Activated gamma-delta T cell (primary cell): ENCODE results near the gene LRG1.
"Not testable (repeated sequence)": the region's sequence is repeated elsewhere in the genome, so short reads cannot be mapped to it uniquely, and the experiment has no call there.

ENCODE experiments used
- DNase-seq: peaks from one replicate; lab custom pipeline; 2025; lab: John Stamatoyannopoulos, UW

Gene LRG1

GRCh38 chr19:4529924-4530522, 9.8 kb downstream of the LRG1 start:
- DNase-seq, result no peak

- no peak for DNase-seq
Measured at GRCh38 chr19:4528843-4529242, 11.0 kb downstream of the LRG1 start.

- not testable (repeated sequence) for DNase-seq
Measured at GRCh38 chr19:4527377-4527776, 12.5 kb downstream of the LRG1 start.

GRCh38 chr19:4525563-4526002, 14.3 kb downstream of the LRG1 start:
- DNase-seq, result no peak

- no peak for DNase-seq
Measured at GRCh38 chr19:4524808-4525562, 14.9 kb downstream of the LRG1 start.

- no peak for DNase-seq
Measured at GRCh38 chr19:4523306-4524110, 16.3 kb downstream of the LRG1 start.

GRCh38 chr19:4522291-4523002, 17.4 kb downstream of the LRG1 start:
- DNase-seq, result no peak

- DNase-seq, result no peak
Measured at GRCh38 chr19:4521888-4522242, 18.0 kb downstream of the LRG1 start.

GRCh38 chr19:4521170-4521887, 18.5 kb downstream of the LRG1 start:
- DNase-seq, result no peak

GRCh38 chr19:4519521-4520277, 20.1 kb downstream of the LRG1 start:
- DNase-seq, result no peak

GRCh38 chr19:4519172-4519496, 20.7 kb downstream of the LRG1 start:
- DNase-seq, result no peak

- no peak for DNase-seq
Measured at GRCh38 chr19:4518345-4519171, 21.3 kb downstream of the LRG1 start, which contains the start of gene PLIN4. Gene PLIN4, minus strand, starts transcription at chr19:4518486. Its CDS starts 214 bp downstream, at chr19:4518272.

- no peak for DNase-seq
Measured at GRCh38 chr19:4517451-4518057, 22.3 kb downstream of the LRG1 start.

GRCh38 chr19:4516939-4517300, 22.9 kb downstream of the LRG1 start:
- no peak for DNase-seq

- DNase-seq, result no peak
Measured at GRCh38 chr19:4516199-4516938, 23.5 kb downstream of the LRG1 start.

- DNase-seq, result no peak
Measured at GRCh38 chr19:4515732-4516131, 24.1 kb downstream of the LRG1 start.

GRCh38 chr19:4513248-4513647, 26.6 kb downstream of the LRG1 start:
- no peak for DNase-seq

GRCh38 chr19:4512070-4512469, 27.8 kb downstream of the LRG1 start:
- DNase-seq, result no peak
